ENCODE data around the gene CA9. TPM values are rescaled to one million over a fixed set of nuclear protein-coding genes. Genes with fewer than 3 reads are reported as not detected.

The CA9 gene
- total and polyA plus RNA-seq, 9 of the 15 experiments (the other 6 are each of a cell fraction or from before 2014, with no cell fraction given), result 0.15 to 10.6 (median 0.60) TPM; not detected in 4

- DNase-seq (ENCODE audit: extremely low read depth in 1 of 4, low spot score in 3 of 4) (no peak), FAIRE-seq (no peak), ATAC-seq (no peak)
- no peak overlapping the region for H2AFZ ChIP-seq (ENCODE audit: low read depth, low read length)
- POLR2A ChIA-PET, result interaction anchor here (0.6 to 1.0 kb wide), 3 partner anchors 18 to 122 kb away, joined by 3 read pairs; no protein-coding TSS in a partner anchor
- H3K4me2 ChIP-seq (ENCODE audit: insufficient read depth, low read length), result no peak overlapping the region
- peaks cover 8% of the 10 kb centered on the region for H3K9me1 ChIP-seq (ENCODE audit: control insufficient read depth, insufficient read depth, low read length)
- H3K27me3 ChIP-seq (ENCODE audit: control insufficient read depth in 2 of 2, insufficient read depth in 2 of 2, low read length in 2 of 2), result no peaks in the 10 kb centered on the region
- peaks cover 38% of the 10 kb centered on the region for H3K79me2 ChIP-seq (ENCODE audit: control insufficient read depth, insufficient read depth, low read length)
- H3K27ac ChIP-seq (ENCODE audit: extremely low read depth, low read depth, low read length), result no peak overlapping the region; the same call in 2 of the 3 replicates
- WGBS (ENCODE audit: insufficient coverage, low coverage, missing lambda C conversion rate), result 95% methylated on average over 7 of the region's 8 CpGs
- no TSS peak for BruUV-seq (replicated peaks)
- TF ChIP-seq KDM4B (IDR thresholded peaks at IDR 0.05; ENCODE audit: borderline replicate concordance in 2 of 2, low read depth in 1 of 2) (no peak), POLR2G (IDR thresholded peaks at IDR 0.05; ENCODE audit: low read depth, low read length) (0 out of 2 replicates have a peak, but pooled peaks have one; percentile 13)
- H3K4me3 ChIP-seq, result no peak overlapping the region
- intact Hi-C loops (cut with micrococcal nuclease), result no loop called here
- 0 out of 4 replicates have a peak overlapping the region, but pooled peaks of 1 of the 2 experiments have one; percentile 39 for H3K9ac ChIP-seq (ENCODE audit: insufficient read depth in 1 of 2, low read depth in 2 of 2, low read length in 2 of 2)
- peaks cover 90% of the 10 kb centered on the region for H3K36me3 ChIP-seq (ENCODE audit: control insufficient read depth, insufficient read depth, low read length)
- H3K9me3 ChIP-seq (replicated peaks; ENCODE audit: control insufficient read depth, insufficient read depth, low read depth, low read length), result no peaks in the 10 kb centered on the region
- CTCF ChIA-PET (ENCODE audit: low intra/inter-chr PET ratio), result no interaction called here
- H3K4me1 ChIP-seq (replicated peaks in 1 of 2; ENCODE audit: control insufficient read depth in 2 of 2, insufficient read depth in 2 of 2, low read length in 2 of 2), result peaks cover 14 to 28% of the 10 kb centered on the region in 2 experiments; a peak in 4 of 5 replicates
- H4K20me1 ChIP-seq (replicated peaks; ENCODE audit: control insufficient read depth, insufficient read depth, low read length), result peaks cover 3% of the 10 kb centered on the region; the same call in 1 of the 2 replicates
- in situ Hi-C loops (cut with MboI), result no loop called here
Observed at GRCh38 chr9:35723908-35724307, 50.2 kb downstream of the CA9 start.

- BruUV-seq (replicated peaks), result no TSS peak
- H3K27ac ChIP-seq (ENCODE audit: extremely low read depth, low read depth, low read length), result no peak overlapping the region; the same call in 2 of the 3 replicates
- intact Hi-C loops (cut with micrococcal nuclease), result no loop called here
- H3K4me3 ChIP-seq, result no peak overlapping the region
- H2AFZ ChIP-seq (ENCODE audit: low read depth, low read length), result no peak overlapping the region
- ATAC-seq (no peak), FAIRE-seq (no peak), DNase-seq (ENCODE audit: extremely low read depth in 1 of 4, low spot score in 3 of 4) (peak in 3 of 4 experiments; percentile 24 to 34 (median 33))
- CTCF ChIA-PET (ENCODE audit: low intra/inter-chr PET ratio), result no interaction called here
- peaks cover 27 to 37% of the 10 kb centered on the region in 2 experiments for H3K4me1 ChIP-seq (replicated peaks in 1 of 2; ENCODE audit: control insufficient read depth in 2 of 2, insufficient read depth in 2 of 2, low read length in 2 of 2)
- no peak overlapping the region for H3K9ac ChIP-seq (ENCODE audit: insufficient read depth in 1 of 2, low read depth in 2 of 2, low read length in 2 of 2)
- peaks cover 8% of the 10 kb centered on the region; the same call in 1 of the 2 replicates for H4K20me1 ChIP-seq (replicated peaks; ENCODE audit: control insufficient read depth, insufficient read depth, low read length)
- H3K4me2 ChIP-seq (ENCODE audit: insufficient read depth, low read length), result no peak overlapping the region
- peaks cover 82% of the 10 kb centered on the region for H3K36me3 ChIP-seq (ENCODE audit: control insufficient read depth, insufficient read depth, low read length)
- H3K9me3 ChIP-seq (replicated peaks; ENCODE audit: control insufficient read depth, insufficient read depth, low read depth, low read length), result no peaks in the 10 kb centered on the region
- TF ChIP-seq, protein P1, sequence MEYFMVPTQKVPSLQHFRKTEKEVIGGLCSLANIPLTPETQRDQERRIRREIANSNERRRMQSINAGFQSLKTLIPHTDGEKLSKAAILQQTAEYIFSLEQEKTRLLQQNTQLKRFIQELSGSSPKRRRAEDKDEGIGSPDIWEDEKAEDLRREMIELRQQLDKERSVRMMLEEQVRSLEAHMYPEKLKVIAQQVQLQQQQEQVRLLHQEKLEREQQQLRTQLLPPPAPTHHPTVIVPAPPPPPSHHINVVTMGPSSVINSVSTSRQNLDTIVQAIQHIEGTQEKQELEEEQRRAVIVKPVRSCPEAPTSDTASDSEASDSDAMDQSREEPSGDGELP (CRISPR knock-in tag; IDR thresholded peaks at IDR 0.05; ENCODE audit: borderline replicate concordance), result peak; percentile 71; the same call in 1 of the 2 replicates
- TF ChIP-seq CTCF (IDR thresholded peaks at IDR 0.05 in 2 of 3, conservative IDR thresholded peaks at IDR 0.05 in 1 of 3; ENCODE audit: insufficient read depth in 2 of 3, low read depth in 1 of 3, low read length in 3 of 3) (0 out of 6 replicates have a peak, but pooled peaks of 1 of the 3 experiments have one; percentile 20), TRIM24 (IDR thresholded peaks at IDR 0.05) (no peak)
- POLR2A ChIA-PET, result no interaction called here
- in situ Hi-C loops (cut with MboI), result no loop called here
- peaks cover 53% of the 10 kb centered on the region for H3K79me2 ChIP-seq (ENCODE audit: control insufficient read depth, insufficient read depth, low read length)
- WGBS (ENCODE audit: insufficient coverage, low coverage, missing lambda C conversion rate), result 100% methylated on average over 6 of the region's 11 CpGs
- H3K27me3 ChIP-seq (ENCODE audit: control insufficient read depth in 2 of 2, insufficient read depth in 2 of 2, low read length in 2 of 2), result no peaks in the 10 kb centered on the region
- peaks cover 8% of the 10 kb centered on the region for H3K9me1 ChIP-seq (ENCODE audit: control insufficient read depth, insufficient read depth, low read length)
Observed at GRCh38 chr9:35725362-35725761, 51.6 kb downstream of the CA9 start.

All from K562 (cell line).